NT2/D1 (cell line): ENCODE data around the gene UBE2F.
"Not testable (repeated sequence)": the region's sequence is repeated elsewhere in the genome, so short reads cannot be mapped to it uniquely, and the experiment has no call there.

Experiments used
- DNase-seq: peaks from one replicate; pipeline ENCODE4 v3.0.0-alpha.2; 2011; ENCODE audit warnings: low read depth, low spot score
- H3K27me3 ChIP-seq: 2 replicates; pipeline ENCODE4 v1.6.0; 2011; ENCODE audit warnings: mild to moderate bottlenecking; ENCODE audit not compliant: insufficient read length, insufficient read depth
- H3K36me3 ChIP-seq: 2 replicates; pipeline ENCODE4 v1.6.1; 2011; ENCODE audit warnings: mild to moderate bottlenecking, low read length, mixed read lengths; ENCODE audit not compliant: insufficient read depth, insufficient read length
- H3K4me1 ChIP-seq: 2 replicates; pipeline ENCODE4 v1.5.1; 2011; ENCODE audit not compliant: insufficient read depth, insufficient read length
- H3K4me3 ChIP-seq: 2 replicates; pipeline ENCODE4 v1.5.1; 2011; ENCODE audit warnings: low read depth; ENCODE audit not compliant: insufficient read length
- H3K9ac ChIP-seq: 2 replicates; pipeline ENCODE4 v1.6.0; 2011; ENCODE audit warnings: low read depth; ENCODE audit not compliant: insufficient read length
- H3K9me3 ChIP-seq: 2 replicates; pipeline ENCODE4 v1.5.1; 2011; ENCODE audit warnings: mild to moderate bottlenecking, low read length; ENCODE audit not compliant: insufficient read depth
- SUZ12 ChIP-seq: IDR thresholded peaks from 2 replicates; pipeline ENCODE4 v1.6.1; 2011; ENCODE audit not compliant: insufficient read length, insufficient read depth; ENCODE audit errors: extremely low read depth
- YY1 ChIP-seq: IDR thresholded peaks from 2 replicates; pipeline ENCODE4 v1.6.1; 2011; ENCODE audit not compliant: insufficient read length, insufficient read depth
- ZNF274 ChIP-seq: IDR thresholded peaks from 2 replicates; pipeline ENCODE4 v1.6.1; 2011; ENCODE audit warnings: mild to moderate bottlenecking, low read depth, low read length

UBE2F gene

GRCh38 chr2:238045575-238045974 is 78.8 kb downstream of the UBE2F start:
- H3K9ac ChIP-seq = no peak overlapping the region
- TF ChIP-seq SUZ12 (no peak), YY1 (no peak), ZNF274 (no peak)
- H3K27me3 ChIP-seq = no peaks in the 10 kb centered on the region
- no peak overlapping the region for H3K4me3 ChIP-seq
- no peaks in the 10 kb centered on the region for H3K4me1 ChIP-seq
- peaks cover 20% of the 10 kb centered on the region for H3K36me3 ChIP-seq
- no peak for DNase-seq
- no peaks in the 10 kb centered on the region; the same call in 1 of the 2 replicates for H3K9me3 ChIP-seq

GRCh38 chr2:238046725-238047270 is 80.0 kb downstream of the UBE2F start:
- Histone ChIP-seq H3K9ac (no peak overlapping the region), H3K27me3 (no peaks in the 10 kb centered on the region), H3K4me3 (no peak overlapping the region), H3K36me3 (peaks cover 13% of the 10 kb centered on the region), H3K9me3 (no peaks in the 10 kb centered on the region; the same call in 1 of the 2 replicates), H3K4me1 (no peaks in the 10 kb centered on the region)
- no peak for DNase-seq
- TF ChIP-seq YY1 = no peak
- no peak for TF ChIP-seq ZNF274
- TF ChIP-seq SUZ12 = no peak

- Histone ChIP-seq H3K27me3 (no peaks in the 10 kb centered on the region), H3K4me3 (no peak overlapping the region), H3K4me1 (no peaks in the 10 kb centered on the region), H3K9me3 (peaks cover 8% of the 10 kb centered on the region; the same call in 1 of the 2 replicates), H3K9ac (no peak overlapping the region), H3K36me3 (no peaks in the 10 kb centered on the region)
- TF ChIP-seq SUZ12 = no peak
- TF ChIP-seq ZNF274 = no peak
- DNase-seq = no peak
Observed at GRCh38 chr2:238053191-238053776, 86.5 kb downstream of the UBE2F start.

GRCh38 chr2:238055841-238056240 is 89.0 kb downstream of the UBE2F start:
- DNase-seq = no peak
- no peak for TF ChIP-seq SUZ12
- no peak for TF ChIP-seq YY1
- TF ChIP-seq ZNF274 = no peak

GRCh38 chr2:238057696-238058575 is 91.1 kb downstream of the UBE2F start:
- H3K4me1 ChIP-seq, H3K36me3 ChIP-seq, DNase-seq, H3K9ac ChIP-seq, H3K4me3 ChIP-seq, H3K27me3 ChIP-seq: not testable (repeated sequence)
- H3K9me3 ChIP-seq = peaks cover 15% of the 10 kb centered on the region; the same call in 1 of the 2 replicates

More at GRCh38 chr2:238055841-238056240, 89.0 kb downstream of the UBE2F start:
- Histone ChIP-seq H3K9me3 (peaks cover 15% of the 10 kb centered on the region; the same call in 1 of the 2 replicates), H3K27me3 (no peaks in the 10 kb centered on the region), H3K4me3 (no peak overlapping the region), H3K36me3 (no peaks in the 10 kb centered on the region), H3K4me1 (no peaks in the 10 kb centered on the region), H3K9ac (no peak overlapping the region)

GRCh38 chr2:238059505-238059904 is 92.7 kb downstream of the UBE2F start:
- no peaks in the 10 kb centered on the region for H3K27me3 ChIP-seq
- peak overlapping the region; percentile 89 for H3K4me3 ChIP-seq
- peak overlapping the region; percentile 96 for H3K9ac ChIP-seq
- peaks cover 13% of the 10 kb centered on the region for H3K36me3 ChIP-seq
- DNase-seq = no peak
- peaks cover 15% of the 10 kb centered on the region; the same call in 1 of the 2 replicates for H3K9me3 ChIP-seq
- H3K4me1 ChIP-seq = no peaks in the 10 kb centered on the region
- no peak for TF ChIP-seq SUZ12
- no peak for TF ChIP-seq ZNF274
- no peak for TF ChIP-seq YY1

GRCh38 chr2:238060096-238060541 is 93.3 kb downstream of the UBE2F start:
- TF ChIP-seq SUZ12 (no peak), YY1 (no peak), ZNF274 (no peak)
- Histone ChIP-seq H3K36me3 (peaks cover 19% of the 10 kb centered on the region), H3K27me3 (no peaks in the 10 kb centered on the region), H3K9ac (peak overlapping the region; percentile 96), H3K4me3 (peak overlapping the region; percentile 89), H3K4me1 (no peaks in the 10 kb centered on the region), H3K9me3 (peaks cover 15% of the 10 kb centered on the region; the same call in 1 of the 2 replicates)
- DNase-seq = no peak
